ENCODE measurements around the gene PIP4K2C.

PIP4K2C gene

GRCh38 chr12:57582440-57582839 is 8.6 kb upstream of the PIP4K2C start:
- Histone ChIP-seq H3K9me3 (ENCODE audit: insufficient read depth, low read length, severe bottlenecking) (no peaks in the 10 kb centered on the region), H3K4me2 (ENCODE audit: insufficient read depth, low read length) (no peak overlapping the region), H3K79me2 (ENCODE audit: insufficient read depth, low read length) (no peaks in the 10 kb centered on the region), H3K36me3 (ENCODE audit: insufficient read depth, low read length) (no peaks in the 10 kb centered on the region), H3K9ac (ENCODE audit: low read depth, low read length) (no peak overlapping the region), H2AFZ (ENCODE audit: low read depth, low read length) (no peak overlapping the region), H3K4me1 (ENCODE audit: insufficient read depth, low read length) (peaks cover 5% of the 10 kb centered on the region), H3K27ac (ENCODE audit: low read length) (no peak overlapping the region), H4K20me1 (ENCODE audit: insufficient read depth, low read length) (no peaks in the 10 kb centered on the region), H3K4me3 (ENCODE audit: low read depth in 1 of 2, low read length in 2 of 2) (no peak overlapping the region), H3K27me3 (ENCODE audit: insufficient read depth, low read length, poor library complexity) (peaks cover 26% of the 10 kb centered on the region)
- ATAC-seq (ENCODE audit: insufficient read depth, low read depth): no peak
- no peak for TF ChIP-seq EZH2 (IDR thresholded peaks at IDR 0.05; ENCODE audit: borderline replicate concordance, low read depth, low read length, severe bottlenecking)
- no peak for TF ChIP-seq CTCF (IDR thresholded peaks at IDR 0.05; ENCODE audit: borderline replicate concordance, extremely low read depth, low read length, poor library complexity, severe bottlenecking)
- no peak for DNase-seq

GRCh38 chr12:57583008-57583831 is 7.8 kb upstream of the PIP4K2C start:
- ATAC-seq (ENCODE audit: insufficient read depth, low read depth): peak; percentile 99
- Histone ChIP-seq H3K4me3 (ENCODE audit: low read depth in 1 of 2, low read length in 2 of 2) (no peak overlapping the region), H3K4me2 (ENCODE audit: insufficient read depth, low read length) (peak overlapping the region; percentile 10; the same call in 1 of the 2 replicates), H3K79me2 (ENCODE audit: insufficient read depth, low read length) (no peaks in the 10 kb centered on the region), H3K9me3 (ENCODE audit: insufficient read depth, low read length, severe bottlenecking) (no peaks in the 10 kb centered on the region), H3K9ac (ENCODE audit: low read depth, low read length) (no peak overlapping the region), H2AFZ (ENCODE audit: low read depth, low read length) (peak overlapping the region; percentile 52; the same call in 1 of the 2 replicates), H3K27me3 (ENCODE audit: insufficient read depth, low read length, poor library complexity) (peaks cover 18% of the 10 kb centered on the region), H3K27ac (ENCODE audit: low read length) (no peak overlapping the region), H3K4me1 (ENCODE audit: insufficient read depth, low read length) (peaks cover 5% of the 10 kb centered on the region), H4K20me1 (ENCODE audit: insufficient read depth, low read length) (no peaks in the 10 kb centered on the region), H3K36me3 (ENCODE audit: insufficient read depth, low read length) (no peaks in the 10 kb centered on the region)
- peak; percentile 78 for DNase-seq
- no peak for TF ChIP-seq EZH2 (IDR thresholded peaks at IDR 0.05; ENCODE audit: borderline replicate concordance, low read depth, low read length, severe bottlenecking)
- TF ChIP-seq CTCF (IDR thresholded peaks at IDR 0.05; ENCODE audit: borderline replicate concordance, extremely low read depth, low read length, poor library complexity, severe bottlenecking): peak; percentile 96

GRCh38 chr12:57584050-57584449 is 6.9 kb upstream of the PIP4K2C start:
- Histone ChIP-seq H4K20me1 (ENCODE audit: insufficient read depth, low read length) (no peaks in the 10 kb centered on the region), H2AFZ (ENCODE audit: low read depth, low read length) (no peak overlapping the region), H3K27ac (ENCODE audit: low read length) (no peak overlapping the region), H3K4me2 (ENCODE audit: insufficient read depth, low read length) (no peak overlapping the region), H3K27me3 (ENCODE audit: insufficient read depth, low read length, poor library complexity) (peaks cover 17% of the 10 kb centered on the region), H3K79me2 (ENCODE audit: insufficient read depth, low read length) (no peaks in the 10 kb centered on the region), H3K36me3 (ENCODE audit: insufficient read depth, low read length) (no peaks in the 10 kb centered on the region), H3K9me3 (ENCODE audit: insufficient read depth, low read length, severe bottlenecking) (no peaks in the 10 kb centered on the region), H3K4me3 (ENCODE audit: low read depth in 1 of 2, low read length in 2 of 2) (no peak overlapping the region), H3K9ac (ENCODE audit: low read depth, low read length) (no peak overlapping the region), H3K4me1 (ENCODE audit: insufficient read depth, low read length) (peaks cover 5% of the 10 kb centered on the region)
- TF ChIP-seq CTCF (IDR thresholded peaks at IDR 0.05; ENCODE audit: borderline replicate concordance, extremely low read depth, low read length, poor library complexity, severe bottlenecking) (no peak), EZH2 (IDR thresholded peaks at IDR 0.05; ENCODE audit: borderline replicate concordance, low read depth, low read length, severe bottlenecking) (no peak)
- ATAC-seq (ENCODE audit: insufficient read depth, low read depth) (no peak), DNase-seq (no peak)
